Gastrocnemius medialis (tissue), 4 donors: ENCODE results near the gene MYO18B. TPM values are rescaled to one million over a fixed set of nuclear protein-coding genes. Genes with fewer than 3 reads are reported as not detected.

Source experiments
- ATAC-seq, 2 donors: fragments of 150-250 bp; one replicate each; pipeline ENCODE4 v1.9.1; 2016
- DNase-seq, 2 donors: peaks; one replicate each; pipeline ENCODE4 v3.0.0-alpha.2; 2019
- H3K27ac ChIP-seq, 4 donors: fragments of 200-600 bp; sonication (generic); 1 replicate in 1 of 4; 2 replicates in 3 of 4; pipeline ENCODE4 v1.5.1; 2016 to 2018; ENCODE audit warnings: mild to moderate bottlenecking in 2 of 4, moderate library complexity in 1 of 4
- H3K27me3 ChIP-seq, 3 donors: fragments of 200-600 bp; sonication (generic) in 2 of 3; 1 replicate in 1 of 3; 2 replicates in 2 of 3; pipeline versions ENCODE4 v1.5.1 to v1.6.0; 2016 to 2019; ENCODE audit warnings: mild to moderate bottlenecking in 1 of 3, moderate library complexity in 1 of 3
- H3K36me3 ChIP-seq, 2 donors: fragments of 200-600 bp; sonication (generic) in 1 of 2; one replicate each; pipeline ENCODE4 v1.5.1; 2017 to 2018
- H3K4me1 ChIP-seq, 2 donors: fragments of 200-600 bp; sonication (generic) in 1 of 2; one replicate each; pipeline ENCODE4 v1.5.1; 2016 to 2017; ENCODE audit warnings: mild to moderate bottlenecking in 2 of 2
- H3K4me3 ChIP-seq, 4 donors: fragments of 200-600 bp; sonication (generic) in 3 of 4; 1 replicate in 1 of 4; 2 replicates in 3 of 4; pipeline ENCODE4 v1.5.1; 2016 to 2019; ENCODE audit warnings: mild to moderate bottlenecking in 2 of 4
- H3K9me3 ChIP-seq, 3 donors: fragments of 200-600 bp; sonication (generic) in 2 of 3; 1 replicate in 1 of 3; 2 replicates in 2 of 3; pipeline ENCODE4 v1.5.1; 2016 to 2019
- POLR2A ChIP-seq, 2 donors: fragments of 450-650 bp; IDR thresholded peaks; one replicate each; pipeline ENCODE4 v1.6.1; 2017; ENCODE audit warnings: antibody characterized with exemption in 2 of 2, mild to moderate bottlenecking in 2 of 2, moderate library complexity in 2 of 2
- in situ Hi-C, 4 donors: fragments of 200-750 bp; cut with MboI; loops; one replicate each; pipeline versions ENCODE4 v1.15.0 to v1.8.0; 2017; ENCODE audit warnings: low sequenced_read_pairs in 4 of 4
- intact Hi-C: fragments of 100-400 bp; cut with DNase I; formaldehyde crosslinking; loops from one replicate; pipeline ENCODE4 v1.15.1; 2023; ENCODE audit warnings: low total_unique reads
- total RNA-seq, 4 donors: library from RNA; depleted of rRNA; stranded (reverse); fragments of >200 nt; gene quantifications; one replicate each; pipeline versions ENCODE4 v1.1.0 to v1.2.3, GENCODE V29; 2016
- TF ChIP-seq, protein P1 (sequence below), 5 experiments: fragments of 450-650 bp in 3 of 5; fragments of 200-600 bp in 2 of 5; sonication (generic) in 2 of 5; IDR thresholded peaks in 4 of 5; conservative IDR thresholded peaks in 1 of 5; 1 replicate in 4 of 5; 2 replicates in 1 of 5; pipeline ENCODE4 v1.5.1; 2016 to 2019; ENCODE audit warnings: antibody characterized with exemption in 5 of 5, mild to moderate bottlenecking in 3 of 5, moderate library complexity in 3 of 5

Gene MYO18B
- total RNA-seq, 4 donors from 2014 or later: 273 to 408 (median 362) TPM

DNA sequence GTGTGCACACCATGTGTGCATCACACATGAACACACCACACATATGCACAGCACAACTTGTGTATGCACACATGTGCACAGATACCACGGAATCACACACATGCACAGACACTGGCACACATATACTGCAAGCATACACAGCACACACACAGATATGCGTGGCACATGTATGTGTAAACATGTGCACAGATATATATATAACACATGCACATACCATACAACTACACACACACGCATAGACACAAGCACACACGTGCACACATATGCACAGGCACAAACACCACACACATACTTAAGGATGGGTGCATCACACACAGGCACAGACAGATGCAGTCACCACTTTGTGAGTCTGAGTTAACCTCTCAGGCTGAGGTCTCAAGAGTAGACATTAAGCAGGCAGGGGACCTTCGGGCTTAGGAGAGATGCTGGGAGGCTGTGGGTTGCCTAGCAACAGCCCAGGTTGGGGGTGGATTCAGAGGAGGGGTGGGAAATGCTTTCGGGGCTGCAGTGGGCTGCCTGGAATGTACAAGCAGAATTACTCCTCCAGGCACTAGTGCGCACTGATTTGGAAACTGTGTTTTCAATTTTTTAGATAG is 82.9 kb downstream of the MYO18B start:
- H3K4me1 ChIP-seq: no peaks in the 10 kb centered on the region
- intact Hi-C loops (no loop called here), in situ Hi-C loops (no loop called here)

DNA sequence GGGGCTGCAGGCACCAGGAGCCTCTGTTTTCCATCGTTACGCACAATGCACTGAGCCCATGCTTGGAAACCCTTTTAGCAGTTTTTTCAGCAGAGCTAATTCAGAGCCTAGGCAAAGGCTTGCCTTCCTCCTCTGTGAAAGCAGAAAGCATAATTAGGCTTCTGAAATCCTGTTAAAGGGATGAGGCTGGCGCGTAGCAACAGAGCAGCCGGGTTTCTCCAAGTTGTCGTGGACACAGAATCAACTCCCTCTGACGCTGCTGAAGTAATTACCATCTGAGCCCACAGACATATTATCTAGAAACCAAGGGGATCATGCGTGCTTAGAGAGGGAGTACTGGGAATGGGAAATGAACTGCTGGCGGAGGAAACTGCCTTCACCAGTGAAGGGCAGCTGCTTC is 85.4 kb downstream of the MYO18B start:
- Histone ChIP-seq H3K36me3 (peaks cover 0 to 88% of the 10 kb centered on the region in 2 donors), H3K27me3 (no peaks in the 10 kb centered on the region), H3K9me3 (no peaks in the 10 kb centered on the region), H3K4me1 (peaks cover 0 to 5% of the 10 kb centered on the region in 2 donors), H3K4me3 (no peak overlapping the region), H3K27ac (no peak overlapping the region)
- in situ Hi-C loops (no loop called here), intact Hi-C loops (no loop called here)
- TF ChIP-seq, protein P1, sequence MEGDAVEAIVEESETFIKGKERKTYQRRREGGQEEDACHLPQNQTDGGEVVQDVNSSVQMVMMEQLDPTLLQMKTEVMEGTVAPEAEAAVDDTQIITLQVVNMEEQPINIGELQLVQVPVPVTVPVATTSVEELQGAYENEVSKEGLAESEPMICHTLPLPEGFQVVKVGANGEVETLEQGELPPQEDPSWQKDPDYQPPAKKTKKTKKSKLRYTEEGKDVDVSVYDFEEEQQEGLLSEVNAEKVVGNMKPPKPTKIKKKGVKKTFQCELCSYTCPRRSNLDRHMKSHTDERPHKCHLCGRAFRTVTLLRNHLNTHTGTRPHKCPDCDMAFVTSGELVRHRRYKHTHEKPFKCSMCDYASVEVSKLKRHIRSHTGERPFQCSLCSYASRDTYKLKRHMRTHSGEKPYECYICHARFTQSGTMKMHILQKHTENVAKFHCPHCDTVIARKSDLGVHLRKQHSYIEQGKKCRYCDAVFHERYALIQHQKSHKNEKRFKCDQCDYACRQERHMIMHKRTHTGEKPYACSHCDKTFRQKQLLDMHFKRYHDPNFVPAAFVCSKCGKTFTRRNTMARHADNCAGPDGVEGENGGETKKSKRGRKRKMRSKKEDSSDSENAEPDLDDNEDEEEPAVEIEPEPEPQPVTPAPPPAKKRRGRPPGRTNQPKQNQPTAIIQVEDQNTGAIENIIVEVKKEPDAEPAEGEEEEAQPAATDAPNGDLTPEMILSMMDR (IDR thresholded peaks at IDR 0.05 in 4 of 5, conservative IDR thresholded peaks at IDR 0.05 in 1 of 5): no peak
- no peak for TF ChIP-seq POLR2A (IDR thresholded peaks at IDR 0.05)
- DNase-seq (no peak), ATAC-seq (no peak)

More for the DNA sequence above, 82.9 kb downstream of the MYO18B start:
- Histone ChIP-seq H3K9me3 (no peaks in the 10 kb centered on the region), H3K27me3 (no peaks in the 10 kb centered on the region), H3K27ac (no peak overlapping the region), H3K36me3 (peaks cover 0 to 76% of the 10 kb centered on the region in 2 donors), H3K4me3 (no peak overlapping the region)
- DNase-seq (no peak), ATAC-seq (no peak)
- TF ChIP-seq, protein P1 (IDR thresholded peaks at IDR 0.05 in 4 of 5, conservative IDR thresholded peaks at IDR 0.05 in 1 of 5): no peak
- no peak for TF ChIP-seq POLR2A (IDR thresholded peaks at IDR 0.05)

DNA sequence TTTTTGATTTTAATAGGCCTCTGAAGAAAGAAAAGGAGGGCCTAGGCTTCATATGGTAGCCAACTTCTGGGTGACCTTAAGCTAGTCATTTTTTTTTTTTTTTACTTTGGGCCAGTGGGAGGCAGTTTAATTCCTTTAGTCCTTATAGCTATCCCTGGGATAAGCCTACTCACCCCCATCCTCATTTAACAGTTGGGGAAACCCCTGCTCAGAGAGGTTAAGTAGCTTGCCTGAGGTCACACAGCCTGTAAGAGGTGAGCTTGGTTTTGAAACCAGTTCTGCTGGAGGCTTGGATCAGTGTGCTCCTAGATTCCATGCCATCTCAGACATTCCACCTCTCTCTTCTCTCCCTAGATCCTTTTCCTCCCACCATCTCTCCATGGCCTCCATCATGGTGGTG is 86.4 kb downstream of the MYO18B start:
- peaks cover 0 to 90% of the 10 kb centered on the region in 2 donors for H3K36me3 ChIP-seq
- DNase-seq (no peak), ATAC-seq (no peak)
- intact Hi-C loops (no loop called here), in situ Hi-C loops (no loop called here)
- no peaks in the 10 kb centered on the region for H3K9me3 ChIP-seq
- H3K4me3 ChIP-seq: no peak overlapping the region
- no peak overlapping the region for H3K27ac ChIP-seq
- peaks cover 3 to 14% of the 10 kb centered on the region in 2 donors for H3K4me1 ChIP-seq
- TF ChIP-seq, protein P1 (IDR thresholded peaks at IDR 0.05 in 4 of 5, conservative IDR thresholded peaks at IDR 0.05 in 1 of 5): no peak
- no peak for TF ChIP-seq POLR2A (IDR thresholded peaks at IDR 0.05)
- H3K27me3 ChIP-seq: no peaks in the 10 kb centered on the region

DNA sequence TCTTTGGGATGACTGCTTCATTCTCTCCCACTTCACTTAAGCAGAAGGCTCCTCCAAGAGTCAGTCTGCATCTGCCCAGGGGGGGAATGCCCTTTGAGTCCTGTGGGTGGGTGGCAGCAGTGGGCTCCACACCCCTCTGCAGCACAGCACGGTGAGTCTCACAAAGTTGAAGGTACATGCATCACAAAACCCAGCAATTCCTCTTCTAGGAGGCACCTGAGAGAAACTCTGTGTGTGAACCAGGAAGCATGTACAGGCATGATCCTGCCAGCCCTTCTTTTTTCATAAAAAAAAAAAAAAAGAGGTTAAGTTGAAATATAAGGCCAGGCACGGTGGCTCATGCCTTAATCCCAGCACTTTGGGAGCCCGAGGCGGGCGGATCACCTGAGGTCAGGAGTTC is 87.2 kb downstream of the MYO18B start:
- Histone ChIP-seq H3K4me3 (no peak overlapping the region), H3K27me3 (no peaks in the 10 kb centered on the region), H3K9me3 (no peaks in the 10 kb centered on the region), H3K4me1 (peaks cover 3 to 14% of the 10 kb centered on the region in 2 donors), H3K27ac (no peak overlapping the region), H3K36me3 (peaks cover 0 to 90% of the 10 kb centered on the region in 2 donors)
- TF ChIP-seq, protein P1 (IDR thresholded peaks at IDR 0.05 in 4 of 5, conservative IDR thresholded peaks at IDR 0.05 in 1 of 5): no peak
- no peak for TF ChIP-seq POLR2A (IDR thresholded peaks at IDR 0.05)
- intact Hi-C loops (no loop called here), in situ Hi-C loops (no loop called here)
- DNase-seq (no peak), ATAC-seq (no peak)
